ENCODE results near the gene CGNL1. TPM values are rescaled to one million over a fixed set of nuclear protein-coding genes. Genes with fewer than 3 reads are reported as not detected.

Gene CGNL1
- total and polyA plus RNA-seq, 8 donors: 0.29 to 36.2 (median 19.5) TPM

- no peak for DNase-seq
- H3K9me3 ChIP-seq: no peaks in the 10 kb centered on the region
- no peak overlapping the region for H3K4me3 ChIP-seq
- H3K27ac ChIP-seq: no peak overlapping the region
- TF ChIP-seq POLR2A (IDR thresholded peaks at IDR 0.05): no peak
- WGBS, 5 donors: 86 to 94% (median 92%) methylated on average over 3 of the region's 3 CpGs
- intact Hi-C loops (cut with DNase I; ENCODE audit: low total_unique reads): no loop called here
- H3K36me3 ChIP-seq: no peaks in the 10 kb centered on the region
- peaks cover 0 to 15% (median 10%) of the 10 kb centered on the region in 4 donors for H3K4me1 ChIP-seq
- no peaks in the 10 kb centered on the region for H3K27me3 ChIP-seq
Observed at GRCh38 chr15:57421110-57421509, 44.8 kb downstream of the CGNL1 start.

DNA sequence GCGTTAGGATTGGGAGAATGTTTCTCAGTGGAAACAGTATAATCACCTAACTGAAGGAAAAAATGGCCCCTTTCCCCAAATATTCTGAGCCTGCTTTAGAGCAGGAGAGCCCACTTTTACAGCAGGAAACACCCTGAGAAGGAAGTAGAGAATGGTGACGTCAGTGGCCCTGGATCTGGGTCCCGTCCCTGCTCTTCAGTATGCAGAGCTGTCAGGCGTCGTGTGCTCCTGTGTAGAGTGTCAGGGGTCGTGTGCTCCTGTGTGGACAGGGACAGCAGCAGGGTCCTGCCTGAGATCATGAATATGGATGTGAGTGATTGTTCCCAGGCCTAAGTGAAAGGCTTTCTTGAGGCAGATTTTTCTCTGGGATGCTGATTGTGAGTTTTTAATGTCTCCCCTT, 45.2 kb downstream of the CGNL1 start:
- H3K27ac ChIP-seq: no peak overlapping the region
- H3K4me1 ChIP-seq: peaks cover 0 to 16% (median 10%) of the 10 kb centered on the region in 4 donors
- no peak overlapping the region for H3K4me3 ChIP-seq
- TF ChIP-seq, protein P1, sequence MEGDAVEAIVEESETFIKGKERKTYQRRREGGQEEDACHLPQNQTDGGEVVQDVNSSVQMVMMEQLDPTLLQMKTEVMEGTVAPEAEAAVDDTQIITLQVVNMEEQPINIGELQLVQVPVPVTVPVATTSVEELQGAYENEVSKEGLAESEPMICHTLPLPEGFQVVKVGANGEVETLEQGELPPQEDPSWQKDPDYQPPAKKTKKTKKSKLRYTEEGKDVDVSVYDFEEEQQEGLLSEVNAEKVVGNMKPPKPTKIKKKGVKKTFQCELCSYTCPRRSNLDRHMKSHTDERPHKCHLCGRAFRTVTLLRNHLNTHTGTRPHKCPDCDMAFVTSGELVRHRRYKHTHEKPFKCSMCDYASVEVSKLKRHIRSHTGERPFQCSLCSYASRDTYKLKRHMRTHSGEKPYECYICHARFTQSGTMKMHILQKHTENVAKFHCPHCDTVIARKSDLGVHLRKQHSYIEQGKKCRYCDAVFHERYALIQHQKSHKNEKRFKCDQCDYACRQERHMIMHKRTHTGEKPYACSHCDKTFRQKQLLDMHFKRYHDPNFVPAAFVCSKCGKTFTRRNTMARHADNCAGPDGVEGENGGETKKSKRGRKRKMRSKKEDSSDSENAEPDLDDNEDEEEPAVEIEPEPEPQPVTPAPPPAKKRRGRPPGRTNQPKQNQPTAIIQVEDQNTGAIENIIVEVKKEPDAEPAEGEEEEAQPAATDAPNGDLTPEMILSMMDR (IDR thresholded peaks at IDR 0.05): no peak
- TF ChIP-seq POLR2AphosphoS5 (IDR thresholded peaks at IDR 0.05): no peak
- no peak for TF ChIP-seq POLR2A (IDR thresholded peaks at IDR 0.05)
- TF ChIP-seq EP300 (IDR thresholded peaks at IDR 0.05): no peak
- intact Hi-C loops (cut with DNase I; ENCODE audit: low total_unique reads): no loop called here
- DNase-seq: peak in 1 of 2 donors; percentile 24
- 57 to 84% (median 79%) methylated on average over 6 of the region's 6 CpGs for WGBS, 5 donors
- H3K36me3 ChIP-seq: no peaks in the 10 kb centered on the region
- H3K27me3 ChIP-seq: no peaks in the 10 kb centered on the region
- H3K9me3 ChIP-seq: no peaks in the 10 kb centered on the region

- 55 to 73% (median 67%) methylated on average over 2 of the region's 2 CpGs for WGBS, 5 donors
- intact Hi-C loops (cut with DNase I; ENCODE audit: low total_unique reads): no loop called here
- H3K9me3 ChIP-seq: no peaks in the 10 kb centered on the region
- H3K36me3 ChIP-seq: no peaks in the 10 kb centered on the region
- TF ChIP-seq, protein P1 (IDR thresholded peaks at IDR 0.05): no peak
- TF ChIP-seq EP300 (IDR thresholded peaks at IDR 0.05) (no peak), POLR2AphosphoS5 (IDR thresholded peaks at IDR 0.05) (no peak), POLR2A (IDR thresholded peaks at IDR 0.05) (no peak)
- no peak for DNase-seq
- peaks cover 5 to 23% (median 10%) of the 10 kb centered on the region in 4 donors for H3K4me1 ChIP-seq
- H3K27me3 ChIP-seq: no peaks in the 10 kb centered on the region
- H3K4me3 ChIP-seq: no peak overlapping the region
- H3K27ac ChIP-seq: no peak overlapping the region
Observed at GRCh38 chr15:57422113-57422754, 45.9 kb downstream of the CGNL1 start.

DNA sequence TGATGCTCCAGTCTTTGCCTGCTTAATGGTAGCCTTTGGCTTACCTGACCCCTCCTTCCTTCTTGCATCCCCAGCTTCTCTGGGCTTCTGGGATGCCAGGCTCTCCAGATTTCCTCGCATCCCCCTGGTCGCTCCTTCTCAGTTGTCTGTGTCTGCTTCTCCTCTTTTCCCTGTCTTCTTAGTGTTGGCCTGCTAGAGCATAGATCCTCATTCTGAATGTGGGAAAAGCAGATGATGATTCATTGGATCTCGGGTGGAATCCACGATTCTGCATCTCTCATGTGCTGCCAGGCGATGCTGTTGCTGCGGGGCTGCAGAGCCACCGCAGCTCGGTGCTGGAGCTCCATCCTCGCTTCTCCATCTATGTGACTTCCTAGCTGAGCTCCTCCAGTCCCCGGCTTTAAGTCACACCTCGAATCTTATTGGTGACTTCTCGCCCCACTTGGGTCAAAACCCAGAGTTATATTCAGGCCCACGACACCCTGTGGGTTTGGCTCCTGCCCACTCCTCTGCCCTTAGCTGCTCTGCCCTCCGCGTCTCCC, 47.4 kb downstream of the CGNL1 start:
- no peak overlapping the region for H3K4me3 ChIP-seq
- intact Hi-C loops (cut with DNase I; ENCODE audit: low total_unique reads): no loop called here
- H3K9me3 ChIP-seq: no peaks in the 10 kb centered on the region
- peaks cover 7 to 32% (median 14%) of the 10 kb centered on the region in 4 donors for H3K4me1 ChIP-seq
- TF ChIP-seq POLR2A (IDR thresholded peaks at IDR 0.05) (no peak), POLR2AphosphoS5 (IDR thresholded peaks at IDR 0.05) (no peak), EP300 (IDR thresholded peaks at IDR 0.05) (no peak)
- TF ChIP-seq, protein P1 (IDR thresholded peaks at IDR 0.05): no peak
- WGBS, 5 donors: 85 to 95% (median 89%) methylated on average over 15 of the region's 15 CpGs
- H3K36me3 ChIP-seq: no peaks in the 10 kb centered on the region
- no peaks in the 10 kb centered on the region for H3K27me3 ChIP-seq
- DNase-seq: no peak
- H3K27ac ChIP-seq: no peak overlapping the region
